Mesothelial cell of epicardium (in vitro differentiated cells): Measurements from ENCODE around the gene INTU. TPM values are rescaled to one million over a fixed set of nuclear protein-coding genes. Genes with fewer than 3 reads are reported as not detected.
A peak's percentile ranks its signal among the peaks of the same experiment; 100 is the strongest.

Experiments
- DNase-seq, 2 experiments: peaks; one replicate each; pipeline ENCODE4 v3.0.0; 2021; ENCODE audit warnings: low spot score in 2 of 2; ENCODE audit not compliant: unreplicated experiment in 2 of 2
- H3K27ac Mint-ChIP-seq: 2 replicates; pipeline ENCODE4 v1.8.0; 2021; ENCODE audit warnings: mixed read lengths
- H3K27me3 Mint-ChIP-seq: 2 replicates; pipeline ENCODE4 v1.8.0; 2021; ENCODE audit warnings: low read depth, mixed read lengths
- H3K36me3 Mint-ChIP-seq: 2 replicates; pipeline ENCODE4 v1.8.0; 2021; ENCODE audit warnings: mixed read lengths
- H3K4me1 Mint-ChIP-seq: 2 replicates; pipeline ENCODE4 v1.8.0; 2021; ENCODE audit warnings: mixed read lengths
- H3K4me3 Mint-ChIP-seq: 2 replicates; pipeline ENCODE4 v1.8.0; 2021; ENCODE audit warnings: mild to moderate bottlenecking, moderate library complexity, mixed read lengths
- H3K9me3 Mint-ChIP-seq: 2 replicates; pipeline ENCODE4 v1.8.0; 2021; ENCODE audit warnings: mixed read lengths
- total RNA-seq: library from RNA; stranded (reverse); gene quantifications from 3 replicates; pipeline ENCODE4 v1.2.1, GENCODE V29; 2021
- TF ChIP-seq, protein P1 (sequence below): fragments of 200-600 bp; sonication (generic); IDR thresholded peaks from one replicate; pipeline ENCODE4 v1.5.0; 2021; ENCODE audit warnings: antibody characterized with exemption; ENCODE audit not compliant: unreplicated experiment

INTU gene
- total RNA-seq, 1 donor from 2014 or later: 27.7 TPM

DNA sequence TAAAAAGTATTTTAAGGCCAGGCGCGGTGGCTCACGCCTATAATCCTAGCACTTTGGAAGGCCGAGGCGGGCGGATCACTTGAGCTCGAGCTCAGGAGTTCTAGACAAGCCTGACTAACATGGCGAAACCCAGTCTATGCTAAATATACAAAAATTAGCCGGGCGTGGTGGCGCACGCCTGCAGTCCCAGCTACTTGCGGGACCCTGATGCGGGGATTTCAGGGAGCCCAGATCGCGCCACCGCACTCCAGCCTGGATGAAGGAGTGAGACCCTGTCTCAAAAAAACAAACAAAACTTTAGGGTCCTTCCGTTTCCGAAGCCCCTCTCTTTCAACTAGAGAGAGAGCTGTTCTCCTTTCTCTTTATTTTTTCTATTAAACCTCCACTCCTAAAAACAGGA lies 98.6 kb downstream of the INTU start:
- H3K9me3 Mint-ChIP-seq: no peaks in the 10 kb centered on the region
- H3K36me3 Mint-ChIP-seq: no peaks in the 10 kb centered on the region
- no peak for DNase-seq
- peaks cover 4% of the 10 kb centered on the region for H3K4me1 Mint-ChIP-seq
- H3K27me3 Mint-ChIP-seq: no peaks in the 10 kb centered on the region
- no peak overlapping the region for H3K27ac Mint-ChIP-seq
- H3K4me3 Mint-ChIP-seq: no peak overlapping the region
- TF ChIP-seq, protein P1, sequence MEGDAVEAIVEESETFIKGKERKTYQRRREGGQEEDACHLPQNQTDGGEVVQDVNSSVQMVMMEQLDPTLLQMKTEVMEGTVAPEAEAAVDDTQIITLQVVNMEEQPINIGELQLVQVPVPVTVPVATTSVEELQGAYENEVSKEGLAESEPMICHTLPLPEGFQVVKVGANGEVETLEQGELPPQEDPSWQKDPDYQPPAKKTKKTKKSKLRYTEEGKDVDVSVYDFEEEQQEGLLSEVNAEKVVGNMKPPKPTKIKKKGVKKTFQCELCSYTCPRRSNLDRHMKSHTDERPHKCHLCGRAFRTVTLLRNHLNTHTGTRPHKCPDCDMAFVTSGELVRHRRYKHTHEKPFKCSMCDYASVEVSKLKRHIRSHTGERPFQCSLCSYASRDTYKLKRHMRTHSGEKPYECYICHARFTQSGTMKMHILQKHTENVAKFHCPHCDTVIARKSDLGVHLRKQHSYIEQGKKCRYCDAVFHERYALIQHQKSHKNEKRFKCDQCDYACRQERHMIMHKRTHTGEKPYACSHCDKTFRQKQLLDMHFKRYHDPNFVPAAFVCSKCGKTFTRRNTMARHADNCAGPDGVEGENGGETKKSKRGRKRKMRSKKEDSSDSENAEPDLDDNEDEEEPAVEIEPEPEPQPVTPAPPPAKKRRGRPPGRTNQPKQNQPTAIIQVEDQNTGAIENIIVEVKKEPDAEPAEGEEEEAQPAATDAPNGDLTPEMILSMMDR: no peak

DNA sequence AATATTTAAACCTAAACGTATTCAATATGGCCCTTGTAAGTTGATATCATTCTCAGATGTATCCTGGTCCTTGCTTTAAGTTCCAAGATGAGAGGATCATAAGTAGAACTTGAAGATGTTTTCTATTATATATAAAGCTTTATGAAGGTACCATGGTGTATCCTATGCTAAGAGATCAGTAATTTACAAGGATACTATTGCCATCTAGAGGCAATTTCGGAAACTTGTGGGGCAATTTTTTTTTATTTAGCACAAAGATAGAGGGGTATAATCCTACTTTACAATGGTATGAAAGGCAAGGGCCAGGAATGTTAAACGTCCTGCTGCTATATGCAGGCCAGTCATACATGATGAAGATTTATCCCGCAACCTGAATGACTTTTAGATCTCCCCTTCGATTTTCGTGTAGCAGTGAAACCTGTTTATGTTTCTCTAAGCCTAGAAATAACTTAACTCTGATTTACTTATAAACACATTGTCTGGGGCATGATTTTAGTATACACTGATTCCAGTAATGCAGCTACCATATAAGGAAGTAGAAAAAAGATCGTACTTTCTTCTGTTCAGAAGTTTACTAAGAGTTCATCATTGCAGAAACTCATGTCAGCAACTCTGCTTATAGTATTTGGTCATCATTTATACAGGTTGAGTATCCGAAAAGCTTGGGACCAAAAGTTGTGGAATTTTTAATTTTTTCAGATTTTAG lies 100.0 kb downstream of the INTU start:
- no peaks in the 10 kb centered on the region for H3K27me3 Mint-ChIP-seq
- TF ChIP-seq, protein P1: peak; percentile 43

DNA sequence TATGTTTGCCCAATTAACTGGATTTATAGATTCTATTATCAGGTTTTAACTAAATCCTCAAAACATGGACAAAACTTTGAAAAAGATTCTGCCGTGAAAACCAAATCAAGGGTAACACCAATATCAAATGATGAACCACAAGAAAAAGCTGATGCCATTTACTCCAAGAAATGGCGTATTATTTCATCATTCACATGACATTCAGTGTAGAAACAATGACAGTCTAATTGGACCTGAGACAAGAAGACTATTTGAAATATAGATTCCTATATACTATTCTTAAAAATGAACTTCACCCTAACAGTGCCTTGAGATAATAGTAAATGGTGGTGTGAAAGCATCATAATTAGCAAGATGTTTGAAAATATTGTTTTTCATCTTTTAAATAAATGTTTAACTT lies 102.2 kb downstream of the INTU start:
- no peak for DNase-seq
- H3K36me3 Mint-ChIP-seq: no peaks in the 10 kb centered on the region
- TF ChIP-seq, protein P1: no peak
- no peak overlapping the region for H3K4me3 Mint-ChIP-seq
- no peak overlapping the region for H3K27ac Mint-ChIP-seq
- H3K9me3 Mint-ChIP-seq: no peaks in the 10 kb centered on the region
- no peaks in the 10 kb centered on the region for H3K27me3 Mint-ChIP-seq
- peaks cover 14% of the 10 kb centered on the region for H3K4me1 Mint-ChIP-seq

More for the DNA sequence above, 100.0 kb downstream of the INTU start:
- Mint-ChIP-seq H3K4me3 (no peak overlapping the region), H3K9me3 (no peaks in the 10 kb centered on the region), H3K36me3 (no peaks in the 10 kb centered on the region), H3K27ac (no peak overlapping the region), H3K4me1 (peaks cover 14% of the 10 kb centered on the region)
- no peak for DNase-seq

DNA sequence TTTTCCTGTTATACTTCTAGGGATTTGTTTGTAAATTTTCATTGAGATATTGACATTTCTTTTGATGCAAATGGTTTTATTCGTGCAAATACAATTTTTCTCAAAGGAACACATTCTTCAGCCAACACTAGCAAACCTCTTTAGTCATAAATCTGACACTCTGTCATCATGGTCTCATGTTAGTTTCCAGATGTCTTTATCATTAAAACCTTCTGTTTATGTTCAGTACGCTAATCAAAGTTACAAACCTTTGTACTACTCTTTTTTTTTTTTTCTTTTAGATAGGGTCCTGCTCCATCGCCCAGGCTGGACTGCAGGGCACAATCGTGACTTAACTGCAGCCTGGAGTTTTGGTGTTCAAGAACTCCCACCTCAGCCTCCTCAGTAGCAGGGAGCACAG lies 104.5 kb downstream of the INTU start:
- TF ChIP-seq, protein P1: no peak
- Mint-ChIP-seq H3K36me3 (no peaks in the 10 kb centered on the region), H3K9me3 (peaks cover 18% of the 10 kb centered on the region), H3K4me1 (peaks cover 14% of the 10 kb centered on the region), H3K27me3 (no peaks in the 10 kb centered on the region), H3K4me3 (no peak overlapping the region), H3K27ac (no peak overlapping the region)
- DNase-seq: no peak

DNA sequence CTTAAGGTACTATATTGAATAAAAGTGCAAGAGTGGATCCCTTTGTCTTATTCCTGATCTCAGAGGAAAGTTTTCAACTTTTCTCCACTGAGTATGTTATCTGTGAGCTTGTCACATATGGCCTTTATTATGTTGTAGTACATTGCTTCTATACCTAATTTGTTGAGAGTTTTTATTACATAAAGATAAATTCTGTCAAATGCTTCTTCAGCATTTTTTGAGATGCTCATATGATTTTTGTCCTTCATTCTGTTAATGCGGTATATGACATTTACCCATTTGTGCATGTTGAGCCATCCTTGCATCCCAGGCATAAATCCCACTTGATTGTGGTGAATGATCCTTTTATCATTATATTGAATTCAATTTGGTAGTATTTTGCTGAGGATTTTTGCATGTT lies 108.5 kb downstream of the INTU start:
- DNase-seq: no peak
- Mint-ChIP-seq H3K27me3 (peaks cover 6% of the 10 kb centered on the region), H3K36me3 (no peaks in the 10 kb centered on the region), H3K4me1 (peaks cover 10% of the 10 kb centered on the region), H3K9me3 (peaks cover 26% of the 10 kb centered on the region), H3K4me3 (no peak overlapping the region), H3K27ac (no peak overlapping the region)
- TF ChIP-seq, protein P1: no peak

DNA sequence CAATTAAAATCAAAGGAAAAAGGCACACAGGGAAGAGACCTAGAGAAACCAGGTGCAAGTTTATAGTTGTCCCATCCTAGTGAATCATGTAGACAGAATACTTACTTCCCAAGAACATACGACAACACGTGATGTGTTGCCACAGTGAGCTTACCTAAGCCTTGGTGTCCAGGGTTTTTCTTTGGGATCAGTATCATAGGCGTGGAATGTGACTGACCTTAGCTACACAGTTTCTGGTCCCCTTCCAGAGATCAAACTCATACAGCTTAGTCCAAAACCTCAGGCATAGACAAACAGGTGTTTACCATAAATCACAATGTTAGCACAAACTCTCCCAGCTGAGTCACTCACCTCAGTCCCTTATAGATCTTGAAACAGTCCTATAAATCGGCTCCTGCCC lies 115.1 kb downstream of the INTU start:
- TF ChIP-seq, protein P1: no peak
- peaks cover 7% of the 10 kb centered on the region for H3K27me3 Mint-ChIP-seq
- peaks cover 3% of the 10 kb centered on the region for H3K36me3 Mint-ChIP-seq
- peaks cover 33% of the 10 kb centered on the region for H3K9me3 Mint-ChIP-seq
- H3K4me3 Mint-ChIP-seq: no peak overlapping the region
- no peaks in the 10 kb centered on the region for H3K4me1 Mint-ChIP-seq
- H3K27ac Mint-ChIP-seq: no peak overlapping the region
- DNase-seq: no peak
